Testis (tissue), 2 donors: ENCODE measurements around the gene STX3.

ENCODE experiments used
- CTCF ChIP-seq, 3 experiments: fragments of 450-650 bp in 2 of 3; fragments of 200-600 bp in 1 of 3; sonication (generic) in 1 of 3; IDR thresholded peaks; one replicate each; pipeline ENCODE4 v1.5.1; 2016 to 2019; ENCODE audit warnings: antibody characterized with exemption in 3 of 3, mild to moderate bottlenecking in 2 of 3, moderate library complexity in 1 of 3
- POLR2A ChIP-seq: fragments of 450-650 bp; IDR thresholded peaks from one replicate; pipeline ENCODE4 v1.6.1; 2017; ENCODE audit warnings: antibody characterized with exemption, mild to moderate bottlenecking, moderate library complexity

GRCh38 chr11:59802639-59803176 is 47.5 kb downstream of the STX3 start:
- no peak for TF ChIP-seq POLR2A
- peak; percentile 49 to 65 (median 59) for TF ChIP-seq CTCF (IDR thresholded peaks at IDR 0.05)
